DND-41 (cell line): Measurements from ENCODE around the gene THRSP.

Source experiments
- ATAC-seq: fragments of 200-7000 bp; cut with Tn5 transposase; 3 replicates; pipeline ENCODE4 v1.9.1; 2021; ENCODE audit warnings: low read depth; ENCODE audit not compliant: insufficient read depth
- DNase-seq: peaks from one replicate; pipeline ENCODE4 v3.0.0-alpha.2; 2020
- H2AFZ ChIP-seq: 2 replicates; pipeline ENCODE4 v1.6.0; 2012; ENCODE audit warnings: low read depth, low read length
- H3K27ac ChIP-seq: 2 replicates; pipeline ENCODE4 v1.5.1; 2012; ENCODE audit warnings: low read length, inconsistent platforms
- H3K27me3 ChIP-seq: fragments of 200-600 bp; sonication (generic); 2 replicates; pipeline ENCODE4 v1.6.0; 2012; ENCODE audit warnings: low read length, mild to moderate bottlenecking, inconsistent platforms; ENCODE audit not compliant: insufficient read depth, poor library complexity
- H3K36me3 ChIP-seq: 2 replicates; pipeline ENCODE4 v1.5.1; 2012; ENCODE audit warnings: low read length, inconsistent platforms; ENCODE audit not compliant: insufficient read depth
- H3K4me1 ChIP-seq: 2 replicates; pipeline ENCODE4 v1.5.1; 2012; ENCODE audit warnings: mild to moderate bottlenecking, low read length; ENCODE audit not compliant: insufficient read depth
- H3K4me2 ChIP-seq: 2 replicates; pipeline ENCODE4 v1.6.0; 2012; ENCODE audit warnings: mild to moderate bottlenecking, moderate library complexity, low read length, inconsistent platforms; ENCODE audit not compliant: insufficient read depth
- H3K4me3 ChIP-seq, 2 experiments: fragments of 200-600 bp in 1 of 2; shearing (Covaris generic) in 1 of 2; 2 replicates each; pipeline ENCODE4 v1.5.1; 2012 to 2016; ENCODE audit warnings: inconsistent platforms in 2 of 2, low read length in 2 of 2, mild to moderate bottlenecking in 2 of 2, low read depth in 1 of 2, moderate library complexity in 1 of 2
- H3K79me2 ChIP-seq: 2 replicates; pipeline ENCODE4 v1.6.0; 2012; ENCODE audit warnings: low read length, inconsistent platforms; ENCODE audit not compliant: insufficient read depth
- H3K9ac ChIP-seq: 2 replicates; pipeline ENCODE4 v1.6.0; 2012; ENCODE audit warnings: low read depth, mild to moderate bottlenecking, inconsistent platforms, low read length, moderate library complexity
- H3K9me3 ChIP-seq: 2 replicates; pipeline ENCODE4 v1.5.1; 2012; ENCODE audit warnings: low read length, moderate library complexity, mild to moderate bottlenecking, inconsistent platforms; ENCODE audit not compliant: insufficient read depth, severe bottlenecking
- H4K20me1 ChIP-seq: 2 replicates; pipeline ENCODE4 v1.6.0; 2012; ENCODE audit warnings: low read length; ENCODE audit not compliant: insufficient read depth
- EZH2 ChIP-seq: IDR thresholded peaks from 3 replicates; pipeline ENCODE4 v1.6.1; 2012; ENCODE audit warnings: borderline replicate concordance, low read depth, mild to moderate bottlenecking, moderate library complexity, low read length, inconsistent platforms; ENCODE audit not compliant: severe bottlenecking
- TF ChIP-seq, protein P1 (sequence below): IDR thresholded peaks from 2 replicates; pipeline ENCODE4 v1.5.1; 2012; ENCODE audit warnings: borderline replicate concordance, low read length, moderate library complexity, mild to moderate bottlenecking; ENCODE audit not compliant: poor library complexity, severe bottlenecking; ENCODE audit errors: extremely low read depth

Gene THRSP

DNA sequence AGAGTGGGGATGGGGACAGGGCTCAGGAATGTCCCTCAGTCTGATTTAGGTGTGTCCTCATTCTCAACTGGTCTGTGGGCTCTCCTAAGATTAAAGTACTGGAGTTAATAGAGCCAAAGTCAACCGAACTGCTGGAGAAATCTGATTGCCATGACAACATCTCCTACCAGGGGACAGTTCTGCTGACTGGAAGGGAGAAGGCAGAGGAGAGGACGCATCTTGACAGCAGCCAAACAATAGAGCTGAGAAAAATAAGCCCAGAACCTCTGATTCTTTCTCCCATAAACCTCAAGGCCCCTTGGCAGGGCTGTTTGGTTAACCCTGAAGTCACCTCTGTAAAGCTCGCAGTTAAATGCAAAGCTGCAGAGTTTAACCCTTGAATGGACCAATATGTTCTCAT, 43.4 kb upstream of the THRSP start:
- H3K4me2 ChIP-seq: no peak overlapping the region

GRCh38 chr11:78021611-78022010, 42.0 kb upstream of the THRSP start:
- ATAC-seq (no peak), DNase-seq (no peak)
- H3K9ac ChIP-seq: no peak overlapping the region
- H3K4me3 ChIP-seq: no peak overlapping the region
- H4K20me1 ChIP-seq: no peaks in the 10 kb centered on the region
- H3K4me1 ChIP-seq: no peaks in the 10 kb centered on the region
- no peaks in the 10 kb centered on the region for H3K79me2 ChIP-seq
- H3K4me2 ChIP-seq: no peak overlapping the region
- no peaks in the 10 kb centered on the region for H3K9me3 ChIP-seq
- H3K27ac ChIP-seq: no peak overlapping the region
- TF ChIP-seq EZH2: no peak
- TF ChIP-seq, protein P1, sequence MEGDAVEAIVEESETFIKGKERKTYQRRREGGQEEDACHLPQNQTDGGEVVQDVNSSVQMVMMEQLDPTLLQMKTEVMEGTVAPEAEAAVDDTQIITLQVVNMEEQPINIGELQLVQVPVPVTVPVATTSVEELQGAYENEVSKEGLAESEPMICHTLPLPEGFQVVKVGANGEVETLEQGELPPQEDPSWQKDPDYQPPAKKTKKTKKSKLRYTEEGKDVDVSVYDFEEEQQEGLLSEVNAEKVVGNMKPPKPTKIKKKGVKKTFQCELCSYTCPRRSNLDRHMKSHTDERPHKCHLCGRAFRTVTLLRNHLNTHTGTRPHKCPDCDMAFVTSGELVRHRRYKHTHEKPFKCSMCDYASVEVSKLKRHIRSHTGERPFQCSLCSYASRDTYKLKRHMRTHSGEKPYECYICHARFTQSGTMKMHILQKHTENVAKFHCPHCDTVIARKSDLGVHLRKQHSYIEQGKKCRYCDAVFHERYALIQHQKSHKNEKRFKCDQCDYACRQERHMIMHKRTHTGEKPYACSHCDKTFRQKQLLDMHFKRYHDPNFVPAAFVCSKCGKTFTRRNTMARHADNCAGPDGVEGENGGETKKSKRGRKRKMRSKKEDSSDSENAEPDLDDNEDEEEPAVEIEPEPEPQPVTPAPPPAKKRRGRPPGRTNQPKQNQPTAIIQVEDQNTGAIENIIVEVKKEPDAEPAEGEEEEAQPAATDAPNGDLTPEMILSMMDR: no peak
- H3K36me3 ChIP-seq: no peaks in the 10 kb centered on the region
- no peak overlapping the region for H2AFZ ChIP-seq
- H3K27me3 ChIP-seq: no peaks in the 10 kb centered on the region

More for the DNA sequence above, 43.4 kb upstream of the THRSP start:
- Histone ChIP-seq H3K9ac (no peak overlapping the region), H3K4me1 (no peaks in the 10 kb centered on the region), H3K79me2 (no peaks in the 10 kb centered on the region), H3K4me3 (no peak overlapping the region), H3K36me3 (no peaks in the 10 kb centered on the region), H4K20me1 (no peaks in the 10 kb centered on the region), H3K9me3 (no peaks in the 10 kb centered on the region), H3K27ac (no peak overlapping the region), H2AFZ (no peak overlapping the region), H3K27me3 (no peaks in the 10 kb centered on the region)
- TF ChIP-seq, protein P1: no peak
- no peak for TF ChIP-seq EZH2
- no peak for ATAC-seq
- no peak for DNase-seq

DNA sequence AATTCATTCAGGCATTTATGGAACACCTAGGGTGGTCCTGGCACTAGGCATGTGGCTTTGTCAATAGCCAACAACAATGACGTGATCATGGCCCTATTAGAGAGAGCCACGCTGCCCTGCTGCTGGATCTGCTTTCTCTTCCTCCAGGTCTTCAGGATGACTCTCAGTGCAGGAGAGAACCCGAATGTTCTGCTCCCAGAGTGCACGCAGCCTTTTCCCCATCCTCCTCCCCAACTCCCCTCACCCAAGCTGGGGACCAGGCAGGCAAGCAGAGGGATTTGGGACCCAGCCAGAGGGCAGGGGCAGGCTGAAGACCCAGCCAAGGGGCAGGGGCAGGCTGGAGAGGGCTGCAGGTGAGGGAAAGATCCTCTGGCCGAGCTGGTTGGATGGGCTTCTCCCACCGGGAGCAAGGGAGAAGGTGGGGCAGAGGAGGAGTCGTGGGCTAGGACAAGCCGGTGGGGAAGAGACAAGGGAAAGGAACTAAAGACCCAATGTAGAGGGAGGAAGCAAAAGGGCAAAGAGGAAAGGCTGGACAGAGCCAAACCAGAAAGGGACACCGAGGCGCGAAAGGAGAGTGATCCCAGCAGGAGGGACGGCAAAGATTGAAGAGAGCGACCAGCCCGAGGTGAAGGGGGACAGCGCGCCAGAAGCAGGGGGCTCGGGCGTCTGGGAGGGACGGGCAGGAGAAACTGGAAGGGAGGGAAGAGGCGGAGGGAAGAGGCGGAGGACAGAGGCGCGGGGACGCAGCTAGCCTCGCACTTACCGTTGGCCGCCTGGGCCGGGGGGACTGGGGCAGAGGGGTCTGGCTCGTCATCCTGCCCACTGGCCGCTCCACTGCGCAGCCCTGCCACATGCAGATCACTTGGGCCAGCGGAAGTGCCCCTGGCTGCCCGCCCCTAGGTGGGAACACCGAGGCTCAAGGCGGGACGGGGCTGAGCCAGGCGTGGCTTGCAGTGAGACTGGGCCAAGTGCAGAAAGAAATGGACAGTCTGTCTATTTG, 41.0 kb upstream of the THRSP start, which contains the start of gene KCTD14:
Gene KCTD14 (minus strand): TSS at position 880 of the 1,000 bp plus-strand sequence. CDS start 27 bp downstream, at position 853.
- no peaks in the 10 kb centered on the region for H3K36me3 ChIP-seq
- TF ChIP-seq EZH2: no peak
- TF ChIP-seq, protein P1: no peak
- H3K9ac ChIP-seq: no peak within 1 kb of the TSS
- no peaks in the 10 kb centered on the region for H4K20me1 ChIP-seq
- no peak within 1 kb of the TSS for H3K4me3 ChIP-seq
- H2AFZ ChIP-seq: no peak within 1 kb of the TSS
- no peak for ATAC-seq
- H3K27me3 ChIP-seq: no peaks in the 10 kb centered on the region
- H3K27ac ChIP-seq: no peak within 1 kb of the TSS
- no peaks in the 10 kb centered on the region for H3K4me1 ChIP-seq
- no peaks in the 10 kb centered on the region for H3K79me2 ChIP-seq
- H3K9me3 ChIP-seq: no peaks in the 10 kb centered on the region
- H3K4me2 ChIP-seq: no peak within 1 kb of the TSS
- no peak for DNase-seq
